CD4-positive, alpha-beta T cell treated with Interferon gamma for 1 hour (primary cell): Measurements from ENCODE around the gene L3MBTL1.
"Not testable (repeated sequence)": the region's sequence is repeated elsewhere in the genome, so short reads cannot be mapped to it uniquely, and the experiment has no call there.

ENCODE experiments used
- DNase-seq: peaks from one replicate; pipeline ENCODE4 v3.0.0-alpha.2; 2020

Gene L3MBTL1

DNA sequence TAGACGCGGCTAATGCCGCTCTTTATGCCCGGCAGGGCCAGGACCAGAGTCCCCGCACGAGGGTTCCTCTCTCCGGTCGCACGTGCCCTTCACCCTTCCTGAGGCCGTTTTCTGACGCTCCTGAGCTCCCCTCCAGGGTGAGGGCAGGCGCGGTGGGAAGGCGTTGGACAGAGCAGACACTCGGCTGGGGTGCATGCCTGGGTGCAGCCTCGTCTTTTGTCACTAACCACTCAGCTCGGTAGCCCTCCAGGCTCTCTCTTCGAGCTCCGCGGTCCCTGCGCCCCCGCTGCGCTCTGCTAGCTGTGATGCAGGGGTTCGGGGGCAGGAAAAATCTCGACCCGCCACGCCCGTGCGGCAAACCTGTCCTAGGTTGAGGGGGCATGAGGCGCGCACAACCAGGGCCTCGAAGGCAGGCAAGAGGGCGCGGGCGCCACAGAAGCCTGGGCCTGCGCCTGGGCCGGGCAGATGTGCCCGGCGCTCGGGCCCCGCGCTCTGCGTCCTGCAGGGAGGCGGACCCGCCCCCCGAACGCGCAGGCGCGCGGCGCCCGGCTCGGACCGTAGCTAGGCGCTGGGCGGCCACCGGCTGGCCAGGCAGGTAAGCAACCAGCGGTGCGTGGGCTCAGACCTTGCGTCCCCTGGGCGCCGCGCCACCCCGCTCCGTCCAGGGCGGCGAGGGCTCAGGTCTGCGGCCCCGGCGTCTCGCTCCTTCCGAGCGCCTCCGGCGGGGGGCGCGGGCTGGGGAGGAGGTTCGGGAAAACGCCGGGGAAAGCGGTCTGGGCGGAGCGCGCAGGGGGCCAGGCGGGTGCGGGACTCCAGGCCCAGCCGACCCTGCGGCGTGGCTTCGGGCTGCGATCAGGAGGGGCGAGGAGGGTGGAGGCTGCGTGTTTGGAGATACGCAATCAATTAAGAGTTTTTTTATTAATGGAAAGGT is at the start of gene L3MBTL1:
Gene L3MBTL1, plus strand, starts transcription at position 548 of the 931 bp plus-strand sequence. CDS start 5,807 bp downstream, outside the sequence.
- DNase-seq: no peak

DNA sequence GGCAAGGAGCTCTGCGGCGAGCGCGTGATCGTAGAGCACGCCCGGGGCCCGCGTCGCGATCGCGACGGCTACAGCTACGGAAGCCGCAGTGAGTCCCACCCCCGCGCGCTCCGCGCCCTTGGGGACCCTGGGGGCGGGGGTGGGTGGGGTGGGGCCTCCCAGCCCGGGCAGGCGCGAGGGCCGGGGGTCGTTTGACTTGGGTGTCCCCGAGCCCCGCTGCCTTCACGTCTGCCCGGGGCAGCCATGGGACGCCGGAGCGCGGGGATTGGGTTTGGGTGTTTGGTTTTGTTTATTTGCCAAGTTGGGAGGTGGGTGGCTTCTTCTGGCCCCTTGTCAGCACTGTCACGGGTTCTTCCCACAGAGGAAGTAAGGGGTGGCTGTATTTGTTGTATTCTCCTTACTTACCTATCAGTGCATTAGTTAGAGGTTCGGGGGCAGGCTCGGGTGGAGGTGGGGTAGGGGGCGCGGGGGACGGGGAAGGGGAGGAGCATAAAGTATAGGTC is 49.0 kb upstream of the L3MBTL1 start:
- no peak for DNase-seq

GRCh38 chr20:43459022-43459942 is 48.2 kb upstream of the L3MBTL1 start:
- DNase-seq: no peak

- no peak for DNase-seq
Observed at GRCh38 chr20:43460172-43460829, 47.2 kb upstream of the L3MBTL1 start.

DNA sequence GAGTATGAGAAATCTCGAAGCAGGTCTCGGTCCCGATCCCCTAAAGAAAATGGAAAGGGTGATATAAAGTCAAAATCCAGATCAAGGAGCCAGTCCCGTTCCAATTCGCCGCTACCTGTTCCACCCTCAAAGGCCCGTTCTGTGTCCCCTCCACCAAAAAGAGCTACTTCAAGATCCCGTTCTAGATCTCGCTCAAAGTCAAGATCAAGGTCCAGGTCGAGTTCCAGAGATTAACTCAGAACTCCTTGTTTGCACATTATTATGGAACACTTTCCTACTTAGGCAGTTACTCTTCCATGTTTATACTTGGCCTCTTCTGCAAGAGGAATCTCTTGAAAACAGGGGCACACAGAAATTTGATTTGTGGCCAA is 46.7 kb upstream of the L3MBTL1 start:
- no peak for DNase-seq

- DNase-seq: no peak
Observed at GRCh38 chr20:43461894-43462659, 45.4 kb upstream of the L3MBTL1 start.

- DNase-seq: no peak
Observed at GRCh38 chr20:43462660-43463526, 44.6 kb upstream of the L3MBTL1 start.

DNA sequence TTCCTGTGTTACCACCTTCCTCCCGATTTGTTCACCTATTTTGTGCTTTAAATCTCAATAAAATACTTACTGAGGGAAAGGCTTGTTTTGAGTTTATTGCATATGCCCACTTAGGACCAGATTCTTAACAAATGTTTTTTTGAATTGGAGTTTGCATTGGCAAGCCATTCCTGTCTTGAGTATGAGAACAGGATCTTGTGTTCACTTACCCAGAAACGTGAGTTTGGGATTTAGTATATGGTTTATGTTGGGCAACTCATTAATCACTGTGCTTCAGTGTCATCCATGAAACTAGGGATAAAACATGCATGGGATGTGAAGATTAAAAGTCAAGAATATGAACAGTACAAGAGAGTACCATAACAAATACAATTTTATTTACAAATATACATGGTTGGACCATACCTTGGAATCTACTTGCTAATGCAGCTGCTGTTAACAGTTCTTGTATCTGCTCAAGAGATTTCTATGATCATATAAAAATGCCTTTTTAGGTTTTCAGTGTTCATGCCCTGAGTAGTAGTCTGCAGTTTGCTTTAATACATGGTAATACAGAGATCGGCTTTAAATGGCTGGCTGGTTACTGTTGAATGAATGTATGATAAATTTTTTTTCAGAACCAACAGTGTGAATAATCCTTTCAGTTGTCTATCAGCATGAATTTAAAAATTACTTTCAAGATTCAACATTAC is 43.8 kb upstream of the L3MBTL1 start:
- DNase-seq: no peak

GRCh38 chr20:43464219-43464790 is 43.2 kb upstream of the L3MBTL1 start:
- no peak for DNase-seq

DNA sequence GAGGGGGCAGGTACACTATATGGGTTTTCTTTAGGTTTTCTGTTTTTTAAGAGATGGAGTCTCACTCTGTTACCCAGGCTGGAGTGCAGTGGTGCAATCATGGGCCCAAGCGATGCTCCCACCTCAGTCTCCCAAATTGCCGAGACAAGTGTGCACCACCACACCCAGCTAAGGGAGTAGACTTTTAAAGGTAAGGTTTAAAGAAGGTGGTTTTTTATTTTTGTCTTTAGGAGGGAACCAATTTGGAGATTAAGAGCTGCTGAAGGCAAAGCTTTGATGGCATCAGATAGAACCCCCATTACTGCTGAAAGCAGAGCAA is 41.9 kb upstream of the L3MBTL1 start:
- DNase-seq: no peak

DNA sequence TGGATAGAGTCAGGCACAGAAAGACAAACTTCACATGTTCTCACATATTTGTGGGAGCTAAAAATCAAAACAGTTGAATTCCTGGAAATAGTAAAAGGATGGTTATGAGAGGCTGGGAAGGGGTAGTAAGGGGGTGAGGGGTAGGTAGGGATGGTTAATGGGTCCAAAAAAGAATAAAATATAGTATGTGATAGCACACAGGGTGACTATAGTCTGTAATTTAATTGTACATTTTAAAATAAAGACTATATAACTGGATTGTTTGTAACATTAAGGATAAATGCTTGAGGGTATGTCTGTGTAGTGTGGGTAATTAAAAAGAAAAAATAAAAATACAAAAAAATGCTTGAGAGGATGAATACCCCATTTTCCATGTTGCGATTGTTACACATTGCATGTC is 39.9 kb upstream of the L3MBTL1 start:
- DNase-seq: no peak

- DNase-seq: no peak
Observed at GRCh38 chr20:43472671-43473380, 34.7 kb upstream of the L3MBTL1 start.

GRCh38 chr20:43473381-43473704 is 34.2 kb upstream of the L3MBTL1 start:
- DNase-seq: no peak

GRCh38 chr20:43477193-43477592 is 30.3 kb upstream of the L3MBTL1 start:
- DNase-seq: no peak

- DNase-seq: no peak
Observed at GRCh38 chr20:43477619-43478018, 29.9 kb upstream of the L3MBTL1 start.

- DNase-seq: no peak
Observed at GRCh38 chr20:43490038-43490437, 17.5 kb upstream of the L3MBTL1 start.

GRCh38 chr20:43492101-43492500 is 15.4 kb upstream of the L3MBTL1 start:
- DNase-seq: no peak

DNA sequence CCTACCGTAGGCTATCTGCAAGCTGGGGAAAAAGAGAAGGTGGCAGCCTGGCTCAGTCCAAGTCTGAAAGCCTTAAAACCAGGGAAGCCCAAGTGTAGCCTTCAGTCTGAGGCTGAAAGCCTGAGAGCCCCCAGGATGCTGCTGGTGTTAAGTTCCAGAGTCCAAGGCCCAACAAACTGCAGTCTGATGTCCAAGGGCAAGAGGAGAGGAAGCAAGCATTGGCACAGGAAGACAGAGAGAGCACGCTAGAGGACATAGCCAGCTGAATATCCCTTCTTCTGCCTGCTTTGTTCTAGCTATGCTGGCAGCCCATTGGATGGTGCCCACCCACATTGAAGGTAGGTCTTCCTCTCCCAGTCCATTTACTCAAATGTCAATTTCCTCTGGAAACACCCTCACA is 12.1 kb upstream of the L3MBTL1 start:
- no peak for DNase-seq

DNA sequence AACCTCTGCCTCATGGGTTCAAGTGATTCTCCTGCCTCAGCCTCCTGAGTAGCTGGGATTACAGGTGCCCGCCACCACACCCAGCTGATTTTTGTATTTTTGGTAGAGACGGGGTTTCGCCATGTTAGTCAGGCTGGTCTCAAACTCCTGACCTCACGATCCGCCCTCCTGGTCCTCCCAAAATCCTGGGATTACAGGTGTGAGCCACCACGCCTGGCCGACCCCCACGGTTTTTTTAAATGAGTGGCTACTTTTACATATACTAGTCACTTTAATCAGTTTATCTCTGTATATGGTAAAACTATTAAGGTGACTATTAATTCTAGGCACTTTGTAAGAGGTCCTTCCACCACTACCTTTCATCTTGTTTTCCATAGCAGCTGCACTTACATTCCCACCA is 5.5 kb upstream of the L3MBTL1 start:
- DNase-seq: not testable (repeated sequence)

- no peak for DNase-seq
Observed at GRCh38 chr20:43506238-43506637, 1.3 kb upstream of the L3MBTL1 start.
